ENCODE measurements around the gene LMF2. TPM values are rescaled to one million over a fixed set of nuclear protein-coding genes. Genes with fewer than 3 reads are reported as not detected.
A peak's percentile ranks its signal among the peaks of the same experiment; 100 is the strongest.

The LMF2 gene
- total and polyA plus RNA-seq, 2 of the 4 experiments (the other 2 are of a cell fraction), result 16.8 to 82.6 TPM

DNA sequence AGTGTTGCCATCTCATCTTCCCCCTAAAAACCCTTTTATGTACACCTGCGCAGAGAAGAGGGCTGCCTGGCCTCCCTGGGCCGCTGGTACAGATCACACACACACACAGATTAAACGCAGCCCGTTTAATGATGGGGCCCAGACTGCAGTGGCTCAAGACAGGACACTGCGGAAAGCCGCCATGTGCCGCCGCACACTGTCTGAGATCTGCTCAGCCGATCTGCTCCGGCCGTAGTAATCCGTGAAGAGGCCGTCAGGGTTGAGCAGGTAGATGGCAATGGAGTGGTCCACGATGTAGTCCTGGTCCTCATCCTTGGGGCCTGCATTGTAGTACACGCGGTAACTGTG is 15.9 kb upstream of the LMF2 start (continued):
- TF ChIP-seq USF2 (IDR thresholded peaks at IDR 0.05; ENCODE audit: low read depth, low read length) (no peak), BHLHE40 (IDR thresholded peaks at IDR 0.05; ENCODE audit: low read depth, low read length) (no peak), MAZ (IDR thresholded peaks at IDR 0.05; ENCODE audit: borderline replicate concordance, low read depth, low read length) (no peak)

DNA sequence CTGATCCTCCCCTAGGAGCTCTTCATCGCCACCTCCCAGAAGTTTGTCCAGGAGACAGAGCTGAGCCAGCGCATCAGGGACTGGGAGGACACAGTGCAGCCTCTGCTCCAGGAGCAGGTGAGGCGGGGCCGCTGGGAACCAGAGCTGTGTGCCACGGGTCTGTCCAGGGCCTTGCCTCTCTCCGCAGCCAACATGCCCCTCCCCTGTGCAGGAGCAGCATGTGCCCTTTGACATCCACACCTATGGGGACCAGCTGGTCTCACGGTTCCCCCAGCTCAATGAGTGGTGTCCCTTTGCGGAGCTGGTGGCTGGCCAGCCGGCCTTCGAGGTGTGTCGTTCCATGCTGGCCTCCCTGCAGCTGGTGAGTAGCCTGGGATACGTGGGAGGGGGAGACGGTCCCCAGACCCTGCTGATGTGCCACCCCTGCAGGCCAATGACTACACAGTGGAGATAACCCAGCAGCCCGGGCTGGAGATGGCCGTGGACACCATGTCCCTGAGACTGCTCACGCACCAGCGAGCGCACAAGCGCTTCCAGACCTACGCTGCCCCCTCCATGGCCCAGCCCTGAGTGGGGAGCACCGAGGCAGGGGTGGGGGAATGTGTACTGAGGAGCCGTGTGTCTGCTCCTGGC is 15.4 kb upstream of the LMF2 start:
- H3K14ac ChIP-seq (replicated peaks; ENCODE audit: low read depth, low read length), result no peak overlapping the region
- H3K4me2 ChIP-seq (ENCODE audit: low read depth, low read length), result no peak overlapping the region
- no peak overlapping the region for H3K27ac ChIP-seq (ENCODE audit: insufficient read depth, low read length)
- ChIA-PET POLR2A (ENCODE audit: unreplicated experiment) (interaction anchor here (1.0 kb wide), 1 partner anchor 9 kb away, joined by 3 read pairs; no protein-coding TSS in a partner anchor), CTCF (no interaction called here)
- no peak overlapping the region for H2BK120ac ChIP-seq (ENCODE audit: low read depth, low read length)
- dilution Hi-C loops (cut with HindIII; ENCODE audit: low sequenced_read_pairs, unreplicated experiment) (no loop called here), intact Hi-C loops (cut with micrococcal nuclease) (no loop called here), in situ Hi-C loops (cut with MboI; ENCODE audit: low sequenced_read_pairs) (no loop called here)
- H3K18ac ChIP-seq (ENCODE audit: low read depth, low read length), result no peak overlapping the region
- no peak overlapping the region for H2BK15ac ChIP-seq (ENCODE audit: low read depth, low read length)
- H3K9ac ChIP-seq (ENCODE audit: low read depth, low read length), result no peak overlapping the region
- H2AK9ac ChIP-seq (replicated peaks; ENCODE audit: low read depth, low read length, poor library complexity), result peak overlapping the region; percentile 25
- peaks cover 11 to 41% of the 10 kb centered on the region in 2 experiments for H3K79me1 ChIP-seq (ENCODE audit: low read depth in 1 of 2, low read length in 2 of 2)
- H2AFZ ChIP-seq (replicated peaks; ENCODE audit: low read length, poor library complexity), result no peak overlapping the region
- no peak overlapping the region for H3K4me3 ChIP-seq (ENCODE audit: insufficient read depth, low read depth, low read length)
- no peak overlapping the region for H3K56ac ChIP-seq (ENCODE audit: extremely low read depth, insufficient read depth, low read length)
- no TSS peak for BruUV-seq (replicated peaks)
- H3K36me3 ChIP-seq (ENCODE audit: control insufficient read depth, insufficient read depth, low read length), result peaks cover 38% of the 10 kb centered on the region
- H2AK5ac ChIP-seq (ENCODE audit: low read depth, low read length), result no peak overlapping the region
- peaks cover 19% of the 10 kb centered on the region for H4K20me1 ChIP-seq (ENCODE audit: insufficient read depth, low read length)
- H2BK20ac ChIP-seq (ENCODE audit: low read depth, low read length), result no peak overlapping the region
- ATAC-seq (ENCODE audit: low read depth), result no peak
- H3K23ac ChIP-seq (ENCODE audit: low read depth, low read length), result no peak overlapping the region
- H3K9me3 ChIP-seq (ENCODE audit: control insufficient read depth, insufficient read depth, low read length), result no peaks in the 10 kb centered on the region
- peaks cover 12% of the 10 kb centered on the region for H3K9me1 ChIP-seq (ENCODE audit: insufficient read depth, low read length)
- DNase-seq, result no peak
- no peak overlapping the region for H2BK5ac ChIP-seq (ENCODE audit: low read depth, low read length, poor library complexity, severe bottlenecking)
- H3K27me3 ChIP-seq (ENCODE audit: control insufficient read depth, insufficient read depth, low read length), result no peaks in the 10 kb centered on the region
- no peak overlapping the region for H4K5ac ChIP-seq (ENCODE audit: low read depth, low read length)
- no peak overlapping the region for H3K4ac ChIP-seq (ENCODE audit: low read depth, low read length)
- no peak overlapping the region for H4K8ac ChIP-seq (ENCODE audit: low read depth in 2 of 2, low read length in 2 of 2)
- H4K91ac ChIP-seq (ENCODE audit: insufficient read depth, low read depth, low read length), result no peak overlapping the region
- whole genome bisulfite sequencing, 2 experiments (ENCODE audit: extremely low coverage in 2 of 2, insufficient read length in 1 of 2), result 81% methylated on average over 7 of the region's 22 CpGs; no CpG with 5 or more reads in 1 of the 2 experiments
- H3K4me1 ChIP-seq (ENCODE audit: control insufficient read depth, insufficient read depth, low read length), result peaks cover 13% of the 10 kb centered on the region
- no peak for TF ChIP-seq CHD1 (IDR thresholded peaks at IDR 0.05; ENCODE audit: low read depth, low read length)
- no peak for TF ChIP-seq MXI1 (IDR thresholded peaks at IDR 0.05; ENCODE audit: borderline replicate concordance, low read depth, low read length)
- TF ChIP-seq RAD21 (IDR thresholded peaks at IDR 0.05; ENCODE audit: low read length), result no peak
- TF ChIP-seq MAZ (IDR thresholded peaks at IDR 0.05; ENCODE audit: borderline replicate concordance, low read depth, low read length), result no peak
- TF ChIP-seq, protein P1, sequence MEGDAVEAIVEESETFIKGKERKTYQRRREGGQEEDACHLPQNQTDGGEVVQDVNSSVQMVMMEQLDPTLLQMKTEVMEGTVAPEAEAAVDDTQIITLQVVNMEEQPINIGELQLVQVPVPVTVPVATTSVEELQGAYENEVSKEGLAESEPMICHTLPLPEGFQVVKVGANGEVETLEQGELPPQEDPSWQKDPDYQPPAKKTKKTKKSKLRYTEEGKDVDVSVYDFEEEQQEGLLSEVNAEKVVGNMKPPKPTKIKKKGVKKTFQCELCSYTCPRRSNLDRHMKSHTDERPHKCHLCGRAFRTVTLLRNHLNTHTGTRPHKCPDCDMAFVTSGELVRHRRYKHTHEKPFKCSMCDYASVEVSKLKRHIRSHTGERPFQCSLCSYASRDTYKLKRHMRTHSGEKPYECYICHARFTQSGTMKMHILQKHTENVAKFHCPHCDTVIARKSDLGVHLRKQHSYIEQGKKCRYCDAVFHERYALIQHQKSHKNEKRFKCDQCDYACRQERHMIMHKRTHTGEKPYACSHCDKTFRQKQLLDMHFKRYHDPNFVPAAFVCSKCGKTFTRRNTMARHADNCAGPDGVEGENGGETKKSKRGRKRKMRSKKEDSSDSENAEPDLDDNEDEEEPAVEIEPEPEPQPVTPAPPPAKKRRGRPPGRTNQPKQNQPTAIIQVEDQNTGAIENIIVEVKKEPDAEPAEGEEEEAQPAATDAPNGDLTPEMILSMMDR (conservative IDR thresholded peaks at IDR 0.05; ENCODE audit: low read depth, low read length), result no peak
- TF ChIP-seq RFX5 (IDR thresholded peaks at IDR 0.05; ENCODE audit: low read depth, low read length), result no peak
- no peak for TF ChIP-seq FOS (IDR thresholded peaks at IDR 0.05; ENCODE audit: low read depth, low read length)
- TF ChIP-seq, protein P2, sequence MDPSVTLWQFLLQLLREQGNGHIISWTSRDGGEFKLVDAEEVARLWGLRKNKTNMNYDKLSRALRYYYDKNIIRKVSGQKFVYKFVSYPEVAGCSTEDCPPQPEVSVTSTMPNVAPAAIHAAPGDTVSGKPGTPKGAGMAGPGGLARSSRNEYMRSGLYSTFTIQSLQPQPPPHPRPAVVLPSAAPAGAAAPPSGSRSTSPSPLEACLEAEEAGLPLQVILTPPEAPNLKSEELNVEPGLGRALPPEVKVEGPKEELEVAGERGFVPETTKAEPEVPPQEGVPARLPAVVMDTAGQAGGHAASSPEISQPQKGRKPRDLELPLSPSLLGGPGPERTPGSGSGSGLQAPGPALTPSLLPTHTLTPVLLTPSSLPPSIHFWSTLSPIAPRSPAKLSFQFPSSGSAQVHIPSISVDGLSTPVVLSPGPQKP (IDR thresholded peaks at IDR 0.05; ENCODE audit: borderline replicate concordance, low read depth, low read length), result no peak
- TF ChIP-seq BHLHE40 (IDR thresholded peaks at IDR 0.05; ENCODE audit: low read depth, low read length), result no peak
- TF ChIP-seq SMC3 (IDR thresholded peaks at IDR 0.05; ENCODE audit: low read depth, low read length), result no peak
- TF ChIP-seq POLR2A (IDR thresholded peaks at IDR 0.05; ENCODE audit: low read depth, low read length), result no peak
- TF ChIP-seq NFE2L2 (IDR thresholded peaks at IDR 0.05; ENCODE audit: low read depth, low read length), result no peak

All from IMR-90 (cell line).